H1 (cell line): ENCODE results near the gene AHSP.
A peak's percentile ranks its signal among the peaks of the same experiment; 100 is the strongest.

Source experiments
- CREB1 ChIP-seq: IDR thresholded peaks from 2 replicates; pipeline ENCODE4 v1.6.1; 2012; ENCODE audit warnings: inconsistent platforms
- EP300 ChIP-seq, 2 experiments: IDR thresholded peaks; 1 replicate in 1 of 2; 2 replicates in 1 of 2; pipeline ENCODE4 v1.6.1; 2011 to 2012; ENCODE audit warnings: low read depth in 2 of 2, low read length in 2 of 2, mild to moderate bottlenecking in 2 of 2, borderline replicate concordance in 1 of 2, inconsistent platforms in 1 of 2, moderate library complexity in 1 of 2
- FOSL1 ChIP-seq: IDR thresholded peaks from 2 replicates; pipeline ENCODE4 v1.6.1; 2011; ENCODE audit warnings: mild to moderate bottlenecking, low read depth, low read length, moderate library complexity; ENCODE audit not compliant: insufficient read depth
- KDM1A ChIP-seq: fragments of 200-600, 300-600 bp; sonication (generic); IDR thresholded peaks from 2 replicates; pipeline ENCODE4 v1.7.1; 2016; ENCODE audit warnings: mild to moderate bottlenecking, low read length, borderline replicate concordance
- KDM5A ChIP-seq: fragments of 200-600 bp; IDR thresholded peaks from 2 replicates; pipeline ENCODE4 v1.7.1; 2012; ENCODE audit warnings: mild to moderate bottlenecking, low read length, inconsistent platforms, mixed read lengths
- NANOG ChIP-seq: IDR thresholded peaks from 2 replicates; pipeline ENCODE4 v1.6.1; 2011; ENCODE audit warnings: low read length, low read depth, mild to moderate bottlenecking, inconsistent platforms; ENCODE audit not compliant: insufficient read depth, poor library complexity, severe bottlenecking
- POLR2A ChIP-seq, 2 experiments: IDR thresholded peaks; 1 replicate in 1 of 2; 2 replicates in 1 of 2; pipeline ENCODE4 v1.6.1; 2011; ENCODE audit warnings: low read depth in 2 of 2, low read length in 2 of 2, mild to moderate bottlenecking in 2 of 2; ENCODE audit errors: control extremely low read depth in 1 of 2
- RXRA ChIP-seq: IDR thresholded peaks from 2 replicates; pipeline ENCODE4 v1.6.1; 2011; ENCODE audit warnings: low read depth, mild to moderate bottlenecking, low read length, moderate library complexity; ENCODE audit not compliant: insufficient read depth
- SAP30 ChIP-seq: fragments of 300-600 bp; sonication (generic); IDR thresholded peaks from 2 replicates; pipeline ENCODE4 v1.7.1; 2012; ENCODE audit warnings: low read length, moderate library complexity, mild to moderate bottlenecking, inconsistent platforms; ENCODE audit not compliant: insufficient read depth, insufficient replicate concordance
- SIX5 ChIP-seq: IDR thresholded peaks from 2 replicates; pipeline ENCODE4 v1.6.1; 2011; ENCODE audit warnings: mild to moderate bottlenecking, low read depth, low read length
- SRF ChIP-seq: IDR thresholded peaks from 2 replicates; pipeline ENCODE4 v1.6.1; 2011; ENCODE audit warnings: mild to moderate bottlenecking, low read depth, low read length, moderate library complexity
- TF ChIP-seq, protein P1 (sequence below), 3 experiments: IDR thresholded peaks; 1 replicate in 2 of 3; 2 replicates in 1 of 3; pipeline versions ENCODE4 v1.5.1 to v1.6.1; 2011; ENCODE audit warnings: low read length in 3 of 3, mild to moderate bottlenecking in 3 of 3, inconsistent platforms in 2 of 3, low read depth in 1 of 3, moderate library complexity in 1 of 3; ENCODE audit not compliant: insufficient read depth in 1 of 3; ENCODE audit errors: control extremely low read depth in 1 of 3
- TF ChIP-seq, protein P2 (sequence below): IDR thresholded peaks from 2 replicates; pipeline ENCODE4 v1.6.1; 2012; ENCODE audit warnings: inconsistent platforms

DNA sequence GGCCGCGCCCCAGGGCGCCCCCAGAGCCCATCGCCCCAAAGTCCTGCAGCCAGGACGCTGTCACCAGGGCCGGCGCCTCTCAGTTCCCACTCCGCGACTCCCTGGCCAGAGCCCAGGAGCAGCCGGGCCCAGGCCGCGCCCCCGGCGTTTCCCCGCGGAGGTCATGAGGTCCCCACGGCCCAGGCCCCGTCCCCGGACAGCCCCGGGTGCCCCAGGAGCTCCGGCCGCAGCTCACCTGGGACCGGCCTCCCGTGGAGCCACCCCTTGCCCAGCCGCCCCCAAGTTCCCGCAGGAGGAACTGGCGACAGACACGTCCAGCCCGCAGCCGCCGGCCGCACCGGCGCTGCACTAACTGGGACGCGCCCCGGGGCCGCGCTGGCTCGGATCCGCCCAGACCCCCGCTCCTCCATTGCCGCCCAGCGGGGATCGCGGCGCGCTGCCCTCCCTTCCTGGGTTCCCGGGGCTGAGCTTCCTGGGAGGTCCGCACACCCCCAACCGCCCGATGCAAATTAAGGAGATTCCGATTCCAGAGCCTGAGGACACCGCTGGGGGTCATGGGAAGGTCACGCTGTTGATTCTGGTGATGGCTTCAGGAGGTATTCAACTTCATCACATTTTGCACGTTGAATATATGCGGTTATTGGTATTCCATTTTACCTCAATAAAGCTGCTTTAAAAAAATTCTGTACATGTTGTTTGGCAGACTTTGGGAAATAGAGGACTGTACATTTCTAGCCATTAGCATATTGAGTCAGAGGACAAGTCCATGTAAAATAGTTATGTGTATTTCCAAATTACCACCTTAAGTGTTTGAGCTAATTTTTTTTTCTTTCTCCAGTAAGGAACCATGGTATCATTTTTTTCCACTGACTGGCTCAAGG, 9.9 kb downstream of the AHSP start:
- TF ChIP-seq EP300 (IDR thresholded peaks at IDR 0.05; ENCODE audit: borderline replicate concordance in 1 of 2, low read depth in 2 of 2, low read length in 2 of 2) (no peak), RXRA (0 out of 2 replicates have a peak, but pooled peaks have one; percentile 35), CREB1 (no peak), POLR2A (IDR thresholded peaks at IDR 0.05; ENCODE audit: control extremely low read depth in 1 of 2, low read depth in 2 of 2, low read length in 2 of 2) (no peak), SIX5 (no peak), SRF (no peak), NANOG (no peak), KDM5A (no peak), KDM1A (no peak), SAP30 (no peak), FOSL1 (no peak)
- TF ChIP-seq, protein P1, sequence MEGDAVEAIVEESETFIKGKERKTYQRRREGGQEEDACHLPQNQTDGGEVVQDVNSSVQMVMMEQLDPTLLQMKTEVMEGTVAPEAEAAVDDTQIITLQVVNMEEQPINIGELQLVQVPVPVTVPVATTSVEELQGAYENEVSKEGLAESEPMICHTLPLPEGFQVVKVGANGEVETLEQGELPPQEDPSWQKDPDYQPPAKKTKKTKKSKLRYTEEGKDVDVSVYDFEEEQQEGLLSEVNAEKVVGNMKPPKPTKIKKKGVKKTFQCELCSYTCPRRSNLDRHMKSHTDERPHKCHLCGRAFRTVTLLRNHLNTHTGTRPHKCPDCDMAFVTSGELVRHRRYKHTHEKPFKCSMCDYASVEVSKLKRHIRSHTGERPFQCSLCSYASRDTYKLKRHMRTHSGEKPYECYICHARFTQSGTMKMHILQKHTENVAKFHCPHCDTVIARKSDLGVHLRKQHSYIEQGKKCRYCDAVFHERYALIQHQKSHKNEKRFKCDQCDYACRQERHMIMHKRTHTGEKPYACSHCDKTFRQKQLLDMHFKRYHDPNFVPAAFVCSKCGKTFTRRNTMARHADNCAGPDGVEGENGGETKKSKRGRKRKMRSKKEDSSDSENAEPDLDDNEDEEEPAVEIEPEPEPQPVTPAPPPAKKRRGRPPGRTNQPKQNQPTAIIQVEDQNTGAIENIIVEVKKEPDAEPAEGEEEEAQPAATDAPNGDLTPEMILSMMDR (IDR thresholded peaks at IDR 0.05; ENCODE audit: control extremely low read depth in 1 of 3, insufficient read depth in 1 of 3, low read depth in 1 of 3, low read length in 3 of 3) = no peak
- TF ChIP-seq, protein P2, sequence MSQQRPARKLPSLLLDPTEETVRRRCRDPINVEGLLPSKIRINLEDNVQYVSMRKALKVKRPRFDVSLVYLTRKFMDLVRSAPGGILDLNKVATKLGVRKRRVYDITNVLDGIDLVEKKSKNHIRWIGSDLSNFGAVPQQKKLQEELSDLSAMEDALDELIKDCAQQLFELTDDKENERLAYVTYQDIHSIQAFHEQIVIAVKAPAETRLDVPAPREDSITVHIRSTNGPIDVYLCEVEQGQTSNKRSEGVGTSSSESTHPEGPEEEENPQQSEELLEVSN = no peak
